Endothelial cell (in vitro differentiated cells): Measurements from ENCODE around the gene RBMS3. TPM values are rescaled to one million over a fixed set of nuclear protein-coding genes. Genes with fewer than 3 reads are reported as not detected.

Source experiments
- DNase-seq: peaks from one replicate; pipeline ENCODE4 v3.0.0; 2021; ENCODE audit warnings: low spot score
- H3K27ac Mint-ChIP-seq: one replicate; pipeline ENCODE4 v1.8.0; 2021; ENCODE audit warnings: mixed read lengths, inconsistent platforms; ENCODE audit not compliant: unreplicated experiment
- H3K27me3 Mint-ChIP-seq: one replicate; pipeline ENCODE4 v1.8.0; 2021; ENCODE audit warnings: mild to moderate bottlenecking, moderate library complexity, mixed read lengths, inconsistent platforms; ENCODE audit not compliant: unreplicated experiment
- H3K36me3 Mint-ChIP-seq: one replicate; pipeline ENCODE4 v1.8.0; 2021; ENCODE audit warnings: mild to moderate bottlenecking, low read depth, mixed read lengths, inconsistent platforms; ENCODE audit not compliant: unreplicated experiment
- H3K4me1 Mint-ChIP-seq: one replicate; pipeline ENCODE4 v1.8.0; 2021; ENCODE audit warnings: mild to moderate bottlenecking, mixed read lengths, inconsistent platforms; ENCODE audit not compliant: unreplicated experiment
- H3K4me3 Mint-ChIP-seq: one replicate; pipeline ENCODE4 v1.8.0; 2021; ENCODE audit warnings: mild to moderate bottlenecking, mixed read lengths, inconsistent platforms; ENCODE audit not compliant: unreplicated experiment
- H3K9me3 Mint-ChIP-seq: one replicate; pipeline ENCODE4 v1.8.0; 2021; ENCODE audit warnings: mixed read lengths, inconsistent platforms; ENCODE audit not compliant: unreplicated experiment
- CTCF ChIP-seq: fragments of 200-600 bp; sonication (generic); IDR thresholded peaks from one replicate; pipeline ENCODE4 v1.5.0; 2021; ENCODE audit warnings: antibody characterized with exemption; ENCODE audit not compliant: unreplicated experiment
- total RNA-seq: library from RNA; stranded (reverse); fragmentation: NEBNext Ultra II Directional; extraction: Animal tissue kit (Norgen Biotek cat#: 25700); gene quantifications from one replicate; pipeline ENCODE4 v1.2.1, GENCODE V29; 2021; ENCODE audit not compliant: unreplicated experiment

The RBMS3 gene
- total RNA-seq, 1 donor from 2014 or later = 30.9 TPM

GRCh38 chr3:29971895-29972294 lies 691.0 kb downstream of the RBMS3 start:
- no peak overlapping the region for H3K27ac Mint-ChIP-seq
- H3K27me3 Mint-ChIP-seq = peaks cover 1% of the 10 kb centered on the region
- no peak overlapping the region for H3K4me3 Mint-ChIP-seq
- H3K9me3 Mint-ChIP-seq = no peaks in the 10 kb centered on the region
- peaks cover 26% of the 10 kb centered on the region for H3K4me1 Mint-ChIP-seq
- TF ChIP-seq CTCF = no peak
- peaks cover 5% of the 10 kb centered on the region for H3K36me3 Mint-ChIP-seq
- DNase-seq = no peak

- DNase-seq = no peak
- H3K36me3 Mint-ChIP-seq = peaks cover 4% of the 10 kb centered on the region
- H3K4me3 Mint-ChIP-seq = no peak overlapping the region
- no peak overlapping the region for H3K27ac Mint-ChIP-seq
- H3K27me3 Mint-ChIP-seq = peaks cover 1% of the 10 kb centered on the region
- no peak for TF ChIP-seq CTCF
- no peaks in the 10 kb centered on the region for H3K9me3 Mint-ChIP-seq
- peaks cover 27% of the 10 kb centered on the region for H3K4me1 Mint-ChIP-seq
These were observed 691.6 kb downstream of the RBMS3 start for GRCh38 chr3:29972320-29972993.

- TF ChIP-seq CTCF = no peak
- Mint-ChIP-seq H3K4me1 (peaks cover 38% of the 10 kb centered on the region), H3K9me3 (no peaks in the 10 kb centered on the region), H3K36me3 (no peaks in the 10 kb centered on the region), H3K4me3 (no peak overlapping the region), H3K27ac (no peak overlapping the region), H3K27me3 (peaks cover 1% of the 10 kb centered on the region)
- no peak for DNase-seq
These were observed 692.9 kb downstream of the RBMS3 start for GRCh38 chr3:29973763-29974162.

GRCh38 chr3:29976871-29977270 lies 696.0 kb downstream of the RBMS3 start:
- Mint-ChIP-seq H3K27ac (peak overlapping the region; percentile 97), H3K4me1 (peaks cover 33% of the 10 kb centered on the region), H3K27me3 (peaks cover 5% of the 10 kb centered on the region), H3K4me3 (no peak overlapping the region), H3K9me3 (peaks cover under 1% of the 10 kb centered on the region), H3K36me3 (no peaks in the 10 kb centered on the region)
- DNase-seq = no peak
- no peak for TF ChIP-seq CTCF

- DNase-seq = no peak
- peaks cover 5% of the 10 kb centered on the region for H3K27me3 Mint-ChIP-seq
- TF ChIP-seq CTCF = no peak
- peaks cover 29% of the 10 kb centered on the region for H3K4me1 Mint-ChIP-seq
- peaks cover 5% of the 10 kb centered on the region for H3K9me3 Mint-ChIP-seq
- peak overlapping the region; percentile 84 for H3K27ac Mint-ChIP-seq
- no peak overlapping the region for H3K4me3 Mint-ChIP-seq
- H3K36me3 Mint-ChIP-seq = peaks cover 5% of the 10 kb centered on the region
These were observed 696.5 kb downstream of the RBMS3 start for GRCh38 chr3:29977360-29977759.
